ENCODE measurements around the gene PTPN4. TPM values are rescaled to one million over a fixed set of nuclear protein-coding genes. Genes with fewer than 3 reads are reported as not detected.

PTPN4 gene
- total and polyA plus RNA-seq, 2 of the 13 experiments (the other 11 are each of a cell fraction or from before 2014, with no cell fraction given), result 20.3 to 34.6 TPM

- TF ChIP-seq CENPBD1 (CRISPR knock-in tag; IDR thresholded peaks at IDR 0.05; ENCODE audit: borderline replicate concordance, low read depth) (no peak), ZNF484 (CRISPR knock-in tag; IDR thresholded peaks at IDR 0.05; ENCODE audit: borderline replicate concordance, low read depth) (no peak), SMYD3 (CRISPR knock-in tag; IDR thresholded peaks at IDR 0.05) (peak; percentile 88), EEA1 (CRISPR knock-in tag; IDR thresholded peaks at IDR 0.05; ENCODE audit: borderline replicate concordance) (no peak; the same call in 1 of the 2 replicates), ZNF724P (CRISPR knock-in tag; IDR thresholded peaks at IDR 0.05; ENCODE audit: borderline replicate concordance) (0 out of 2 replicates have a peak, but pooled peaks have one; percentile 21), ZSCAN22 (CRISPR knock-in tag; IDR thresholded peaks at IDR 0.05) (no peak; the same call in 1 of the 2 replicates), ZNF264 (CRISPR knock-in tag; IDR thresholded peaks at IDR 0.05) (peak; percentile 79), EED (CRISPR knock-in tag; IDR thresholded peaks at IDR 0.05) (no peak; the same call in 1 of the 2 replicates), ZNF296 (CRISPR knock-in tag; conservative IDR thresholded peaks at IDR 0.05) (no peak), ZNF768 (CRISPR knock-in tag; IDR thresholded peaks at IDR 0.05) (peak; percentile 64; the same call in 1 of the 2 replicates), SP1 (IDR thresholded peaks at IDR 0.05) (peak; percentile 98), SP1 (CRISPR knock-in tag; IDR thresholded peaks at IDR 0.05) (peak; percentile 86), KDM5B (CRISPR knock-in tag; IDR thresholded peaks at IDR 0.05; ENCODE audit: borderline replicate concordance) (peak; percentile 95), ZNF275 (CRISPR knock-in tag; IDR thresholded peaks at IDR 0.05; ENCODE audit: borderline replicate concordance) (peak; percentile 95), FOXP1 (IDR thresholded peaks at IDR 0.05) (no peak), FOXP1 (CRISPR knock-in tag; IDR thresholded peaks at IDR 0.05) (peak; percentile 14; the same call in 1 of the 2 replicates), ZNF503 (CRISPR knock-in tag; IDR thresholded peaks at IDR 0.05) (peak; percentile 56), NFAT5 (CRISPR knock-in tag; IDR thresholded peaks at IDR 0.05) (0 out of 2 replicates have a peak, but pooled peaks have one; percentile 34), CAMTA2 (CRISPR knock-in tag; IDR thresholded peaks at IDR 0.05; ENCODE audit: borderline replicate concordance) (no peak), MTA3 (CRISPR knock-in tag; IDR thresholded peaks at IDR 0.05) (no peak)
These were observed at the start of gene PTPN4 (continued) for GRCh38 chr2:119759451-119760236.

Data from HepG2 (cell line).